Upper lobe of right lung (tissue), 1 donor: ENCODE measurements around the gene SLC1A4. TPM values are rescaled to one million over a fixed set of nuclear protein-coding genes. Genes with fewer than 3 reads are reported as not detected.
A peak's percentile ranks its signal among the peaks of the same experiment; 100 is the strongest.

Experiments used
- ATAC-seq: fragments of 200-7000 bp; cut with Tn5 transposase; one replicate; pipeline ENCODE4 v1.9.1; 2020; ENCODE audit warnings: mild to moderate bottlenecking, moderate library complexity
- DNase-seq: peaks from one replicate; pipeline ENCODE4 v3.0.0-alpha.2; 2020
- H3K27ac ChIP-seq: fragments of 200-600 bp; one replicate; pipeline ENCODE4 v1.8.0; 2022
- H3K27me3 ChIP-seq: fragments of 200-600 bp; one replicate; pipeline ENCODE4 v1.8.0; 2022; ENCODE audit warnings: mild to moderate bottlenecking
- H3K36me3 ChIP-seq: fragments of 200-600 bp; one replicate; pipeline ENCODE4 v1.8.0; 2022
- H3K4me1 ChIP-seq: fragments of 200-600 bp; one replicate; pipeline ENCODE4 v1.8.0; 2022
- H3K4me3 ChIP-seq: fragments of 200-600 bp; one replicate; pipeline ENCODE4 v1.8.0; 2022; ENCODE audit warnings: mild to moderate bottlenecking
- H3K9me3 ChIP-seq: fragments of 200-600 bp; one replicate; pipeline ENCODE4 v1.8.0; 2022
- CTCF ChIP-seq: fragments of 200-600 bp; IDR thresholded peaks from one replicate; pipeline ENCODE4 v1.8.0; 2022; ENCODE audit warnings: antibody characterized with exemption
- intact Hi-C: fragments of 100-400 bp; cut with DNase I; formaldehyde crosslinking; loops from one replicate; pipeline ENCODE4 v1.11.0; 2022
- total RNA-seq: library from RNA; stranded (reverse); fragmentation: NEBNext Ultra II Directional; extraction: Animal tissue kit (Norgen Biotek cat#: 25700); gene quantifications from one replicate; pipeline ENCODE4 v1.2.1, GENCODE V29; 2021
- donor health status: DM: no; HTN: yes; CAD: no; lungs with severe emphysema.

The SLC1A4 gene
- total RNA-seq, 1 donor from 2014 or later: 12.2 TPM

DNA sequence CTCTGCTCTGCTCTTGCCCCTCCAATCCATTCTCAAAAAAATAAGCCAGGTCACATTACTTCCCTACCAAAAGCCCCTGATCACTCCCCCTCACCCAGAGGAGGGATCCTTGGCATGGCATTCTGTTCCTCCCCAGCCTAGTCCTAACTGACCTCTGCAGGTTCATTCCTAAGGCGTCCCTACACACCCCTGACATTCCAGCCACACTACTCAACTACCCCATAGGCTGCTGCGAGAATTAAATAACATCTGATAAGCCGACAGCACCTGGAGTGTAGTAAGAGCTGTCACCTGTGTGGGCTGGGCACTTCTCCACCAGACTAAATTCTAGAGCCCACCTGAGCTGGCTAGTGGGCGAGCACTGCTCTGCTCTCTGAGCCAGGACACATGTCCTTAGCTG lies 44.7 kb upstream of the SLC1A4 start:
- Histone ChIP-seq H3K27me3 (no peaks in the 10 kb centered on the region), H3K4me1 (peaks cover 11% of the 10 kb centered on the region), H3K4me3 (no peak overlapping the region), H3K36me3 (no peaks in the 10 kb centered on the region), H3K27ac (no peak overlapping the region), H3K9me3 (no peaks in the 10 kb centered on the region)
- DNase-seq (no peak), ATAC-seq (no peak)
- intact Hi-C loops: no loop called here
- TF ChIP-seq CTCF: no peak

GRCh38 chr2:64945973-64946768 lies 43.0 kb upstream of the SLC1A4 start:
- DNase-seq (peak; percentile 69), ATAC-seq (peak; percentile 76)
- intact Hi-C loops: no loop called here
- H3K36me3 ChIP-seq: no peaks in the 10 kb centered on the region
- TF ChIP-seq CTCF: no peak
- H3K27ac ChIP-seq: peak overlapping the region; percentile 47
- H3K4me1 ChIP-seq: peaks cover 11% of the 10 kb centered on the region
- H3K27me3 ChIP-seq: no peaks in the 10 kb centered on the region
- H3K4me3 ChIP-seq: no peak overlapping the region
- no peaks in the 10 kb centered on the region for H3K9me3 ChIP-seq

- ATAC-seq (no peak), DNase-seq (no peak)
- no peaks in the 10 kb centered on the region for H3K36me3 ChIP-seq
- no peak for TF ChIP-seq CTCF
- intact Hi-C loops: no loop called here
- H3K27ac ChIP-seq: no peak overlapping the region
- peaks cover 11% of the 10 kb centered on the region for H3K4me1 ChIP-seq
- no peak overlapping the region for H3K4me3 ChIP-seq
- no peaks in the 10 kb centered on the region for H3K9me3 ChIP-seq
- H3K27me3 ChIP-seq: no peaks in the 10 kb centered on the region
Observed at GRCh38 chr2:64946769-64947247, 42.4 kb upstream of the SLC1A4 start.

GRCh38 chr2:64947885-64948284 lies 41.3 kb upstream of the SLC1A4 start:
- TF ChIP-seq CTCF: no peak
- H3K4me1 ChIP-seq: peaks cover 11% of the 10 kb centered on the region
- H3K27me3 ChIP-seq: no peaks in the 10 kb centered on the region
- H3K27ac ChIP-seq: no peak overlapping the region
- intact Hi-C loops: no loop called here
- no peak for DNase-seq
- ATAC-seq: no peak
- no peak overlapping the region for H3K4me3 ChIP-seq
- H3K9me3 ChIP-seq: no peaks in the 10 kb centered on the region
- H3K36me3 ChIP-seq: no peaks in the 10 kb centered on the region

DNA sequence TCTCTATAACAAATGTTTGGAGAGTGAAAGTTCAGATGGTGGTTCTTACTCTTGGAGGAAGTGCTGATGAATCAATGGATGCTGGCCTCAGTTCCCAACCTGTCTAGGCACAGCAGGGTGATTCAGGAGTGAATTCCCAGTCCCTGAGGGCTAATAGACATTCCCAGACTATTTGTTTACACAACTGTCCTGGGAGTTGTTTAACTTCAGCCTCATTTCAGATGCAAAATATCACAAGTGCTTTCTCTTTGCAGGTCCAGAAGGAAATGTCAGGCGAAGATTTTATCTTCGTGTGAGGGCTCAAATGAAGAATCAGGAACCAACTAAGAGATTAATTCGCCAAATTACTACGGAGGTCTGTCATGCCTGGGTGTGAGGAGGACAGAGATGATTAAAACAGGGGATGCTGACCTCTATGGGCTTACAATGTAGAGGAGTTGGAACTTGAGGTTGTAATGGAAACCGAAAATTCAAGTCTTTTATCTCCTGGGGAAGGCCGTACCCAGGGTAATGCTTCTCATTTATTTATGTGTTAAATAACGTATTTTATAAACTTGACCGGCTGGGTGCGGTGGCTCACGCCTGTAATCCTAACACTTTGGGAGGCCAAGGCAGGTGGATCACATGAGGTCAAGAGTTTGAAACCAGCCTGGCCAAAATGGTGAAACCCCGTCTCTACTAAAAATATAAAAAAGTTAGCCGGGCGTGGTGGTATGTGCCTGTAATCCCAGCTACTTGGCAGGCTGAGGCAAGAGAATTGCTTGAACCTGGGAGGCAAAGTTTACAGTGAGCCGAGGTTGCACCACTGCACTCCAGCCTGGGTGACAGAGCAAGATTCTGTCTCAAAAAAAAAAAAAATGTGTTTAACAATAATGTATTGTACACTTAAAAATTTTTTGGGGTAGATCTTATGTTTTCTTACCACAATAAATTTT lies 38.7 kb upstream of the SLC1A4 start:
- H3K27me3 ChIP-seq: no peaks in the 10 kb centered on the region
- no peak for ATAC-seq
- no peak for DNase-seq
- no peak overlapping the region for H3K27ac ChIP-seq
- H3K4me3 ChIP-seq: no peak overlapping the region
- H3K9me3 ChIP-seq: no peaks in the 10 kb centered on the region
- no peak for TF ChIP-seq CTCF
- H3K4me1 ChIP-seq: peaks cover 11% of the 10 kb centered on the region
- H3K36me3 ChIP-seq: no peaks in the 10 kb centered on the region
- intact Hi-C loops: no loop called here
